K562 (cell line): ENCODE results near the gene DOCK1. TPM values are rescaled to one million over a fixed set of nuclear protein-coding genes. Genes with fewer than 3 reads are reported as not detected.

Experiments
- ATAC-seq: fragments of 200-7000 bp; cut with Tn5 transposase; 3 replicates; pipeline ENCODE4 v1.9.1; 2020; ENCODE audit warnings: moderate library complexity
- BruUV-seq: library from RNA; stranded (reverse); fragments of 400-500 nt; replicated peaks from 2 replicates; lab custom pipeline; 2021; lab: Mats Ljungman, UMichigan
- CTCF ChIA-PET: fragments of 300-600 bp; formaldehyde crosslinking; extraction: SDS; loops from one replicate; lab custom pipeline; 2021; ENCODE audit warnings: low intra/inter-chr PET ratio; lab: Yijun Ruan, JAX
- POLR2A ChIA-PET: fragments of 300-600, 350-650 bp; sonication (Branson Sonifier 250); formaldehyde crosslinking; extraction: SDS; loops from one replicate; lab custom pipeline; 2021; ENCODE audit warnings: antibody characterized with exemption, inconsistent platforms; lab: Yijun Ruan, JAX
- DNase-seq, 4 experiments: peaks; one replicate each; pipeline versions ENCODE4 v3.0.0 to v3.0.0-alpha.2; 2011 to 2018; ENCODE audit warnings: low spot score in 3 of 4, mixed read lengths in 3 of 4; ENCODE audit errors: extremely low read depth in 1 of 4
- FAIRE-seq: peaks from 2 replicates; lab custom pipeline; 2011; peaks lifted over from hg19 to GRCh38; lab: Jason Lieb, UNC
- H2AFZ ChIP-seq: 2 replicates; pipeline ENCODE4 v1.6.0; 2011; ENCODE audit warnings: low read depth, low read length, control low read depth, inconsistent platforms
- H3K27ac ChIP-seq: fragments of 200-600 bp; 3 replicates; pipeline ENCODE4 v1.8.0; 2011; ENCODE audit warnings: low read depth, mild to moderate bottlenecking, control low read depth, inconsistent platforms, low read length, moderate library complexity, mixed read lengths; ENCODE audit errors: extremely low read depth
- H3K27me3 ChIP-seq, 2 experiments: fragments of 300-600 bp in 1 of 2; 2 replicates in 1 of 2; 3 replicates in 1 of 2; pipeline versions ENCODE4 v1.6.0 to v1.8.0; 2011; ENCODE audit warnings: inconsistent platforms in 2 of 2, low read length in 2 of 2, mild to moderate bottlenecking in 1 of 2, mixed read lengths in 1 of 2, moderate library complexity in 1 of 2; ENCODE audit not compliant: control insufficient read depth in 2 of 2, insufficient read depth in 2 of 2
- H3K36me3 ChIP-seq: fragments of 300-600 bp; 3 replicates; pipeline ENCODE4 v1.8.0; 2011; ENCODE audit warnings: mild to moderate bottlenecking, low read length, inconsistent platforms; ENCODE audit not compliant: control insufficient read depth, insufficient read depth
- H3K4me1 ChIP-seq, 2 experiments: fragments of 200-600 bp in 1 of 2; replicated peaks in 1 of 2; 2 replicates in 1 of 2; 3 replicates in 1 of 2; pipeline versions ENCODE4 v1.5.1 to v1.8.0; 2011; ENCODE audit warnings: inconsistent platforms in 2 of 2, low read length in 2 of 2, mild to moderate bottlenecking in 1 of 2, mixed read lengths in 1 of 2, moderate library complexity in 1 of 2; ENCODE audit not compliant: control insufficient read depth in 2 of 2, insufficient read depth in 2 of 2
- H3K4me2 ChIP-seq: 2 replicates; pipeline ENCODE4 v1.6.1; 2011; ENCODE audit warnings: low read length, control low read depth, inconsistent platforms, mixed read lengths; ENCODE audit not compliant: insufficient read depth
- H3K4me3 ChIP-seq: fragments of 200-600 bp; sonication (generic), shearing (Covaris generic); 2 replicates; pipeline ENCODE4 v1.5.1; 2016; ENCODE audit warnings: control low read depth, inconsistent platforms
- H3K79me2 ChIP-seq: fragments of 200-600 bp; 3 replicates; pipeline ENCODE4 v1.8.0; 2011; ENCODE audit warnings: low read length, inconsistent platforms; ENCODE audit not compliant: control insufficient read depth, insufficient read depth
- H3K9ac ChIP-seq, 2 experiments: 2 replicates each; pipeline versions ENCODE4 v1.6.0 to v1.6.1; 2011; ENCODE audit warnings: low read depth in 2 of 2, low read length in 2 of 2, control low read depth in 1 of 2, inconsistent platforms in 1 of 2, mild to moderate bottlenecking in 1 of 2, mixed read lengths in 1 of 2; ENCODE audit not compliant: insufficient read depth in 1 of 2
- H3K9me1 ChIP-seq: one replicate; pipeline ENCODE4 v1.6.0; 2011; ENCODE audit warnings: inconsistent platforms, mild to moderate bottlenecking, low read length, moderate library complexity; ENCODE audit not compliant: control insufficient read depth, insufficient read depth
- H3K9me3 ChIP-seq: replicated peaks from 2 replicates; pipeline ENCODE4 v1.5.1; 2011; ENCODE audit warnings: low read depth, low read length, inconsistent platforms; ENCODE audit not compliant: control insufficient read depth, insufficient read depth
- H4K20me1 ChIP-seq: replicated peaks from 2 replicates; pipeline ENCODE4 v1.6.1; 2011; ENCODE audit warnings: low read length, inconsistent platforms, mixed read lengths; ENCODE audit not compliant: control insufficient read depth, insufficient read depth
- FIP1L1 ChIP-seq: fragments of 200-400 bp; formaldehyde crosslinking; IDR thresholded peaks from 2 replicates; pipeline ENCODE4 v1.6.1; 2018; ENCODE audit warnings: mild to moderate bottlenecking, low read depth, low read length; ENCODE audit not compliant: poor library complexity, severe bottlenecking
- NCOA2 ChIP-seq, 2 experiments: fragments of 450-650 bp; IDR thresholded peaks; 2 replicates each; pipeline ENCODE4 v1.6.1; 2018; ENCODE audit warnings: mild to moderate bottlenecking in 2 of 2, moderate library complexity in 1 of 2; ENCODE audit not compliant: partially characterized antibody in 2 of 2
- ZKSCAN8 ChIP-seq: fragments of 200-800 bp; sonication (Bioruptor generic); IDR thresholded peaks from 2 replicates; pipeline ENCODE4 v1.6.1; 2016; ENCODE audit warnings: missing genetic modification characterization, missing compliant biosample characterization
- WGBS: fragments of 100-300 bp; shearing (Covaris generic); methylation state at CpG from one replicate; pipeline ENCODE4 v1.1.6; 2016; ENCODE audit warnings: low coverage, mixed read lengths; ENCODE audit not compliant: insufficient coverage; ENCODE audit errors: missing lambda C conversion rate; 5-methylcytosine and 5-hydroxymethylcytosine counted together
- in situ Hi-C: fragments of 300-500 bp; cut with MboI; formaldehyde crosslinking; loops from 4 replicates; pipeline ENCODE4 v1.15.0; 2018; ENCODE audit warnings: inconsistent platforms, mixed read lengths
- intact Hi-C: fragments of 100-400 bp; cut with micrococcal nuclease; formaldehyde crosslinking; loops from 2 replicates; pipeline ENCODE4 v1.14.2; 2022
- polyA plus RNA-seq, 8 experiments: library from polyadenylated mRNA; depleted of rRNA in 4 of 8; stranded (reverse) in 5 of 8; unstranded in 3 of 8; fragments of >200 nt; fragmentation: Nextera tagmentation in 2 of 8; fragmentation: Illumina TruSeq in 1 of 8; extraction: Ambion mirVana in 2 of 8; extraction: Trizol in 1 of 8; gene quantifications; 2 replicates each; pipeline versions ENCODE4 v1.2.1 to v1.2.3, GENCODE V29; 2011 to 2014; ENCODE audit warnings: inconsistent platforms in 1 of 8, missing spikeins in 1 of 8
- total RNA-seq, 7 experiments: library from RNA; depleted of rRNA in 6 of 7; stranded (reverse); fragments of >200 nt in 6 of 7; fragmentation: Illumina TruSeq in 2 of 7; extraction: Trizol in 2 of 7; gene quantifications; 2 replicates each; pipeline versions ENCODE4 v1.2.1 to v1.2.3, GENCODE V29; 2011 to 2021; ENCODE audit warnings: low replicate concordance in 1 of 7
- TF ChIP-seq, protein P1 (sequence below): fragments of 450-650 bp; IDR thresholded peaks from 2 replicates; pipeline ENCODE4 v1.6.1; 2016; ENCODE audit warnings: mild to moderate bottlenecking
- TF ChIP-seq, protein P2 (sequence below): fragments of 250-450 bp; sonication (Bioruptor Pico); IDR thresholded peaks from 2 replicates; pipeline ENCODE4 v1.5.0; 2022; ENCODE audit warnings: mild to moderate bottlenecking
- TF ChIP-seq, protein P3 (sequence below): fragments of 450-650 bp; IDR thresholded peaks from 2 replicates; pipeline ENCODE4 v1.6.1; 2017; ENCODE audit warnings: mild to moderate bottlenecking, moderate library complexity

The DOCK1 gene
- total and polyA plus RNA-seq, 9 of the 15 experiments (the other 6 are each of a cell fraction or from before 2014, with no cell fraction given): 0.31 TPM; not detected in 8

DNA sequence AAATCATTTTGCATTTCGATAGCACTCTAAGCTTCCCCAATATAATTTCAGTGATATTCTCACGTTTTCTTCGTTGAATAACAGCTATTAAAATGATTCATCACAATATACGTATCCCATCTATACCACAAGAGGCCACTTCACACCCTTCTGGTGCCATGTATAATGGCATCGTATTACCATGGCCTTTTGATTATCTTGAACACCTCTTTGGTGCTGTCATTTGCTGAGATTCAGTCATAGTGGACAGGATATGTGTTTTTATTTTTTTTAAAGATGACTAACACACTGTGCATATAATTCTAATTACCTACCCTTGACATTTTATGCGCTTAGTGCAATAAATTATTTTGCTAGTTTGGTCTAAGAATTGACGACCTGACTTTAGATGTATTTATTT lies 297.8 kb downstream of the DOCK1 start:
- no peaks in the 10 kb centered on the region for H3K36me3 ChIP-seq
- no peaks in the 10 kb centered on the region for H4K20me1 ChIP-seq
- 0% methylated on average over 7 of the region's 7 CpGs for WGBS
- H3K27ac ChIP-seq: no peak overlapping the region
- no peaks in the 10 kb centered on the region for H3K9me3 ChIP-seq
- no peaks in the 10 kb centered on the region for H3K79me2 ChIP-seq
- no peaks in the 10 kb centered on the region for H3K27me3 ChIP-seq
- H3K9ac ChIP-seq: no peak overlapping the region
- H3K4me2 ChIP-seq: no peak overlapping the region
- no peak overlapping the region for H2AFZ ChIP-seq
- DNase-seq (no peak), FAIRE-seq (no peak), ATAC-seq (no peak)
- intact Hi-C loops (no loop called here), in situ Hi-C loops (no loop called here)
- no peaks in the 10 kb centered on the region for H3K4me1 ChIP-seq
- CTCF ChIA-PET: no interaction called here
- TF ChIP-seq NCOA2 (IDR thresholded peaks at IDR 0.05; ENCODE audit: partially characterized antibody in 2 of 2): no peak
- TF ChIP-seq, protein P1, sequence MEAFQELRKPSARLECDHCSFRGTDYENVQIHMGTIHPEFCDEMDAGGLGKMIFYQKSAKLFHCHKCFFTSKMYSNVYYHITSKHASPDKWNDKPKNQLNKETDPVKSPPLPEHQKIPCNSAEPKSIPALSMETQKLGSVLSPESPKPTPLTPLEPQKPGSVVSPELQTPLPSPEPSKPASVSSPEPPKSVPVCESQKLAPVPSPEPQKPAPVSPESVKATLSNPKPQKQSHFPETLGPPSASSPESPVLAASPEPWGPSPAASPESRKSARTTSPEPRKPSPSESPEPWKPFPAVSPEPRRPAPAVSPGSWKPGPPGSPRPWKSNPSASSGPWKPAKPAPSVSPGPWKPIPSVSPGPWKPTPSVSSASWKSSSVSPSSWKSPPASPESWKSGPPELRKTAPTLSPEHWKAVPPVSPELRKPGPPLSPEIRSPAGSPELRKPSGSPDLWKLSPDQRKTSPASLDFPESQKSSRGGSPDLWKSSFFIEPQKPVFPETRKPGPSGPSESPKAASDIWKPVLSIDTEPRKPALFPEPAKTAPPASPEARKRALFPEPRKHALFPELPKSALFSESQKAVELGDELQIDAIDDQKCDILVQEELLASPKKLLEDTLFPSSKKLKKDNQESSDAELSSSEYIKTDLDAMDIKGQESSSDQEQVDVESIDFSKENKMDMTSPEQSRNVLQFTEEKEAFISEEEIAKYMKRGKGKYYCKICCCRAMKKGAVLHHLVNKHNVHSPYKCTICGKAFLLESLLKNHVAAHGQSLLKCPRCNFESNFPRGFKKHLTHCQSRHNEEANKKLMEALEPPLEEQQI: no peak
- TF ChIP-seq, protein P2, sequence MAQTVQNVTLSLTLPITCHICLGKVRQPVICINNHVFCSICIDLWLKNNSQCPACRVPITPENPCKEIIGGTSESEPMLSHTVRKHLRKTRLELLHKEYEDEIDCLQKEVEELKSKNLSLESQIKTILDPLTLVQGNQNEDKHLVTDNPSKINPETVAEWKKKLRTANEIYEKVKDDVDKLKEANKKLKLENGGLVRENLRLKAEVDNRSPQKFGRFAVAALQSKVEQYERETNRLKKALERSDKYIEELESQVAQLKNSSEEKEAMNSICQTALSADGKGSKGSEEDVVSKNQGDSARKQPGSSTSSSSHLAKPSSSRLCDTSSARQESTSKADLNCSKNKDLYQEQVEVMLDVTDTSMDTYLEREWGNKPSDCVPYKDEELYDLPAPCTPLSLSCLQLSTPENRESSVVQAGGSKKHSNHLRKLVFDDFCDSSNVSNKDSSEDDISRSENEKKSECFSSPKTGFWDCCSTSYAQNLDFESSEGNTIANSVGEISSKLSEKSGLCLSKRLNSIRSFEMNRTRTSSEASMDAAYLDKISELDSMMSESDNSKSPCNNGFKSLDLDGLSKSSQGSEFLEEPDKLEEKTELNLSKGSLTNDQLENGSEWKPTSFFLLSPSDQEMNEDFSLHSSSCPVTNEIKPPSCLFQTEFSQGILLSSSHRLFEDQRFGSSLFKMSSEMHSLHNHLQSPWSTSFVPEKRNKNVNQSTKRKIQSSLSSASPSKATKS (CRISPR knock-in tag): no peak
- TF ChIP-seq, protein P3, sequence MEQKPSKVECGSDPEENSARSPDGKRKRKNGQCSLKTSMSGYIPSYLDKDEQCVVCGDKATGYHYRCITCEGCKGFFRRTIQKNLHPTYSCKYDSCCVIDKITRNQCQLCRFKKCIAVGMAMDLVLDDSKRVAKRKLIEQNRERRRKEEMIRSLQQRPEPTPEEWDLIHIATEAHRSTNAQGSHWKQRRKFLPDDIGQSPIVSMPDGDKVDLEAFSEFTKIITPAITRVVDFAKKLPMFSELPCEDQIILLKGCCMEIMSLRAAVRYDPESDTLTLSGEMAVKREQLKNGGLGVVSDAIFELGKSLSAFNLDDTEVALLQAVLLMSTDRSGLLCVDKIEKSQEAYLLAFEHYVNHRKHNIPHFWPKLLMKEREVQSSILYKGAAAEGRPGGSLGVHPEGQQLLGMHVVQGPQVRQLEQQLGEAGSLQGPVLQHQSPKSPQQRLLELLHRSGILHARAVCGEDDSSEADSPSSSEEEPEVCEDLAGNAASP: no peak
- no peak for TF ChIP-seq ZKSCAN8
- TF ChIP-seq FIP1L1: no peak
- no peak overlapping the region for H3K4me3 ChIP-seq
- POLR2A ChIA-PET: no interaction called here
- no TSS peak for BruUV-seq
- H3K9me1 ChIP-seq: no peaks in the 10 kb centered on the region
